HG03108 (cell line): Measurements from ENCODE around the gene IPO9.
"Not testable (repeated sequence)": the region's sequence is repeated elsewhere in the genome, so short reads cannot be mapped to it uniquely, and the experiment has no call there.

Experiments used
- ATAC-seq: cut with Tn5 transposase; IDR thresholded peaks from one replicate; pipeline ENCODE4 v1.9.1; 2021; ENCODE audit warnings: moderate library complexity; ENCODE audit not compliant: unreplicated experiment

The IPO9 gene

GRCh38 chr1:201845331-201846083 is 16.6 kb downstream of the IPO9 start:
- ATAC-seq, result no peak

GRCh38 chr1:201847150-201847549 is 18.2 kb downstream of the IPO9 start:
- no peak for ATAC-seq

GRCh38 chr1:201848230-201848629 is 19.3 kb downstream of the IPO9 start:
- no peak for ATAC-seq

- no peak for ATAC-seq
These were observed 20.6 kb downstream of the IPO9 start for GRCh38 chr1:201849372-201850052.

GRCh38 chr1:201850053-201850397 is 21.1 kb downstream of the IPO9 start:
- ATAC-seq, result no peak

- no peak for ATAC-seq
These were observed 23.0 kb downstream of the IPO9 start for GRCh38 chr1:201851949-201852348.

GRCh38 chr1:201856722-201857121 is 27.8 kb downstream of the IPO9 start:
- not testable (repeated sequence) for ATAC-seq

- no peak for ATAC-seq
These were observed 30.5 kb downstream of the IPO9 start for GRCh38 chr1:201859424-201859823.

- ATAC-seq, result no peak
These were observed 32.5 kb downstream of the IPO9 start for GRCh38 chr1:201861448-201861847.

- ATAC-seq, result no peak
These were observed 41.4 kb downstream of the IPO9 start for GRCh38 chr1:201870397-201870796.

GRCh38 chr1:201874672-201875071 is 45.7 kb downstream of the IPO9 start:
- ATAC-seq, result no peak

GRCh38 chr1:201876148-201876818 is 47.3 kb downstream of the IPO9 start:
- no peak for ATAC-seq

- no peak for ATAC-seq
These were observed 49.0 kb downstream of the IPO9 start for GRCh38 chr1:201877877-201878401.

GRCh38 chr1:201880928-201881571 is 52.1 kb downstream of the IPO9 start:
- ATAC-seq, result no peak

GRCh38 chr1:201881617-201882016 is 52.7 kb downstream of the IPO9 start:
- no peak for ATAC-seq

GRCh38 chr1:201882665-201883132 is 53.7 kb downstream of the IPO9 start:
- peak; percentile 45 for ATAC-seq

GRCh38 chr1:201883266-201883665 is 54.3 kb downstream of the IPO9 start:
- ATAC-seq, result no peak

- ATAC-seq, result no peak
These were observed 54.8 kb downstream of the IPO9 start for GRCh38 chr1:201883786-201884185.

GRCh38 chr1:201884425-201884824 is 55.5 kb downstream of the IPO9 start:
- no peak for ATAC-seq

GRCh38 chr1:201885531-201886075 is 56.6 kb downstream of the IPO9 start:
- ATAC-seq, result no peak
